GM12873 (cell line): ENCODE measurements around the gene NOP16.

ENCODE experiments used
- TF ChIP-seq, protein P1 (sequence below): IDR thresholded peaks from 2 replicates; pipeline ENCODE4 v1.5.1; 2012; ENCODE audit warnings: low read depth, mild to moderate bottlenecking, moderate library complexity, low read length, control low read depth; ENCODE audit not compliant: insufficient read depth; ENCODE audit errors: missing control alignments

NOP16 gene

DNA sequence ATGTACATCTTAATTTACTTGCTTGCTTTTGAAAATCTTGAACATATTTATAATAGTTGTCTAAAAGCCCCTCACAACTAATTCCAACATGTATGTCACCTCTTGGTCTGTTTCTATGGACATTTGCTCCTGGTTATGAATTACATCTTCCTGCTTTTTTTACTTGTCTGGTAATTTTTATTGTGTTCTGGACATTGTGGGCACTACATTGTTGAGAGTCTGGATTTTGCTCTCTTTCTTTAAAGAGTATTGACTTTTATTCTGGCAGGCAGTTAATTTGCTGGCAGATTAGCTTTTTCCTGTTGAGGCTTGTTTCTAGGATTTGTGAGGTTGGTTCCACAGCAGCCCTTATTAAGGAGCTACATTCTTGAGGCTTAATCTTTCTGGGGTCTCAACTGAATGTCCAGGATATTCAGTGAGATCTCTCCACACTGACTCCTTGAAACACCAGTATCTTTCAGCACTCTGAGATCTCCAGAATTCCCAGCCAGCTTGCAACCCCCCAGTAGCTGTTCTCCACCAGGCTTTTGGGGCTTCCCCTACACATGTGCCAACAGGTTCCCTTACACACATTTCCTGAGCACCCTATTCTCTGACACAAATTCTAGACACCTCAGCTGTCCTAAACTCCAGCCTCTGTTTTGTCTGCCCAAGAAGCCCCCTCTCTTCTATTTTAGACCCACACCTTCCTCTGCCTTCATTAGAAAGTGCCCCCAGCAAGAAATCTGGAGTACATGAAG, 54.2 kb downstream of the NOP16 start:
- TF ChIP-seq, protein P1, sequence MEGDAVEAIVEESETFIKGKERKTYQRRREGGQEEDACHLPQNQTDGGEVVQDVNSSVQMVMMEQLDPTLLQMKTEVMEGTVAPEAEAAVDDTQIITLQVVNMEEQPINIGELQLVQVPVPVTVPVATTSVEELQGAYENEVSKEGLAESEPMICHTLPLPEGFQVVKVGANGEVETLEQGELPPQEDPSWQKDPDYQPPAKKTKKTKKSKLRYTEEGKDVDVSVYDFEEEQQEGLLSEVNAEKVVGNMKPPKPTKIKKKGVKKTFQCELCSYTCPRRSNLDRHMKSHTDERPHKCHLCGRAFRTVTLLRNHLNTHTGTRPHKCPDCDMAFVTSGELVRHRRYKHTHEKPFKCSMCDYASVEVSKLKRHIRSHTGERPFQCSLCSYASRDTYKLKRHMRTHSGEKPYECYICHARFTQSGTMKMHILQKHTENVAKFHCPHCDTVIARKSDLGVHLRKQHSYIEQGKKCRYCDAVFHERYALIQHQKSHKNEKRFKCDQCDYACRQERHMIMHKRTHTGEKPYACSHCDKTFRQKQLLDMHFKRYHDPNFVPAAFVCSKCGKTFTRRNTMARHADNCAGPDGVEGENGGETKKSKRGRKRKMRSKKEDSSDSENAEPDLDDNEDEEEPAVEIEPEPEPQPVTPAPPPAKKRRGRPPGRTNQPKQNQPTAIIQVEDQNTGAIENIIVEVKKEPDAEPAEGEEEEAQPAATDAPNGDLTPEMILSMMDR: no peak
